Heart left ventricle (tissue), 16 donors: ENCODE results near the gene DNAJC11. TPM values are rescaled to one million over a fixed set of nuclear protein-coding genes. Genes with fewer than 3 reads are reported as not detected.
A peak's percentile ranks its signal among the peaks of the same experiment; 100 is the strongest.

Experiments
- ATAC-seq, 4 donors: fragments of 200-7000 bp; cut with Tn5 transposase; one replicate each; pipeline ENCODE4 v1.9.1; 2020 to 2022; ENCODE audit warnings: moderate library complexity in 4 of 4, mild to moderate bottlenecking in 3 of 4, moderate number of reproducible peaks in 1 of 4
- DNase-seq, 5 donors: peaks; one replicate each; pipeline ENCODE4 v3.0.0-alpha.2; 2020
- H3K27ac ChIP-seq, 12 donors: fragments of 200-600 bp; sonication (generic) in 4 of 12; one replicate each; pipeline versions ENCODE4 v1.5.0 to v1.8.0; 2016 to 2022; ENCODE audit warnings: mild to moderate bottlenecking in 2 of 12
- H3K27me3 ChIP-seq, 9 donors: fragments of 200-600 bp; sonication (generic) in 2 of 9; one replicate each; pipeline versions ENCODE4 v1.5.1 to v1.8.0; 2016 to 2022; ENCODE audit warnings: mild to moderate bottlenecking in 3 of 9
- H3K36me3 ChIP-seq, 9 donors: fragments of 200-600 bp; sonication (generic) in 2 of 9; one replicate each; pipeline versions ENCODE4 v1.5.0 to v1.8.0; 2018 to 2022; ENCODE audit warnings: mild to moderate bottlenecking in 2 of 9
- H3K4me1 ChIP-seq, 12 donors: fragments of 200-600 bp; sonication (generic) in 4 of 12; one replicate each; pipeline versions ENCODE4 v1.5.0 to v1.8.0; 2016 to 2022; ENCODE audit warnings: mild to moderate bottlenecking in 3 of 12
- H3K4me3 ChIP-seq, 12 donors: fragments of 200-600 bp; sonication (generic) in 4 of 12; one replicate each; pipeline versions ENCODE4 v1.5.0 to v1.8.0; 2017 to 2022; ENCODE audit warnings: mild to moderate bottlenecking in 9 of 12, moderate library complexity in 4 of 12
- H3K9me3 ChIP-seq, 12 donors: fragments of 200-600 bp; sonication (generic) in 4 of 12; one replicate each; pipeline versions ENCODE4 v1.5.0 to v1.8.0; 2016 to 2022; ENCODE audit warnings: mild to moderate bottlenecking in 1 of 12
- POLR2A ChIP-seq, 2 donors: fragments of 450-650 bp; IDR thresholded peaks; one replicate each; pipeline ENCODE4 v1.6.1; 2017; ENCODE audit warnings: antibody characterized with exemption in 2 of 2, mild to moderate bottlenecking in 2 of 2, moderate library complexity in 2 of 2
- WGBS, 4 donors: extraction: QIAGEN DNeasy Blood & Tissue Kit in 2 of 4; methylation state at CpG; one replicate each; pipeline versions ENCODE4 v1.1.5 to v1.1.7; 2013 to 2018; 5-methylcytosine and 5-hydroxymethylcytosine counted together
- intact Hi-C, 10 donors: fragments of 100-400 bp; cut with DNase I; formaldehyde crosslinking; loops; one replicate each; pipeline versions ENCODE4 v1.11.1 to v1.14.2; 2022
- polyA plus RNA-seq, 2 donors: library from polyadenylated mRNA; stranded (reverse); fragments of 200-250 nt; gene quantifications; one replicate each; pipeline ENCODE4 v1.2.3, GENCODE V29; 2013
- total RNA-seq, 9 donors: library from RNA; depleted of rRNA in 2 of 9; stranded (reverse); fragments of >200 nt in 2 of 9; fragmentation: NEBNext Ultra II Directional in 3 of 9; extraction: Animal tissue kit (Norgen Biotek cat#: 25700) in 3 of 9; gene quantifications; one replicate each; pipeline versions ENCODE4 v1.1.0 to v1.2.4, GENCODE V29; 2016 to 2023
- TF ChIP-seq, protein P1 (sequence below), 12 donors: fragments of 200-600 bp; sonication (generic) in 4 of 12; IDR thresholded peaks; one replicate each; pipeline versions ENCODE4 v1.5.0 to v1.8.0; 2018 to 2022; ENCODE audit warnings: antibody characterized with exemption in 12 of 12, mild to moderate bottlenecking in 5 of 12
- donor health status: ischemic (EF 13 %, LVEDD 7.1; RV severe dilation, severe dysfunction).
- donor health status: healthy with polysubstance abuse.
- donor health status: DM: no; HTN: yes; CAD: no.
- donor health status: DM: no; HTN: no; CAD: no.
- donor health status: ischemic (EF 25% LVEDD 6.9; RV normal size, moderate dysfunction).
- donor health status: ischemic (EF 25% LVEDD 5.7; RV mildly dilated, moderate dysfunction).
- donor health status: healthy.
- donor health status: DM: yes; HTN: yes; CAD: no.
- donor health status: ischemic (EF 35%, LVEDD 5.7; RV mildly dilated, moderate dysfunction).
- donor health status: nonischemic (EF 11% LVEDD 7.7; RV severe dilation, severe dysfunction).
- donor health status: DM: yes; HTN: yes; CAD: no.
- donor health status: PGD.
- donor health status: ischemic (EF 29% LVEDD 5.4; RV normal size, mild dysfunction).
- donor health status: nonischemic (EF 23%, LVEDD 6.1; RV moderate dilation, normal function).

Gene DNAJC11
- total and polyA plus RNA-seq, 11 donors = 42.4 to 67.4 (median 51.7) TPM

DNA sequence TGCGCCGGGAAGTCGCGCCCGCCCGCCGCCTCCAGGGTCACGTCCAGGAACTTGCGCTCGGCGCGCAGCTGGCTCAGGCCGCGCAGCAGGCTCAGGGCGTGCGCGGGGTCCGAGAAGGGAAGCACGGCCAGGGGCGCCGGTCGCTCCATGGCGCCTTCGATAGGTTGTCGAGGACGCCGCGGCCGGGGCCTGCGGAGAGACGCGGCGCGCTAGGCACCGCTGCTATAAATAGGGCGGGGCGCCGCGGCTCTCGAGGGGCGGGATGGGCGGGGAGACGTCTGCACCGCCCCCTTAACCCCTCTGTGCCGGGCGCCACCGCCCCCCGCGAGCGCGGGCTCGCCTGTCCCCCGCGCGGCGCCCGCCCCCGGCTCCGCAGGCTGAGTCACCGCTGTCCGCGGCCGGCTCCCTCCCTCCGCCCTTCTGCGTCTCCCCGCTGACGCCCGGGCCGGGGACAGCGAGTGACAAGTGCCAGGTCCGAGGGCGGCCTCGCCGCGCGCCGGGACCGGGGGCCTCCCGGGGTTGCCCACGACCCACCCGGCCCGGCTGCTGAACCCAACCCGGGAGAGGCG, 98.9 kb downstream of the DNAJC11 start, which contains the start of gene KLHL21:
Gene KLHL21 (minus strand): TSS at position 201 of the 569 bp plus-strand sequence. CDS start 52 bp downstream, at position 149.
- DNase-seq = peak; percentile 92 to 96 (median 94)
- H3K4me1 ChIP-seq = peaks cover 18 to 61% (median 52%) of the 10 kb centered on the region in 12 donors

GRCh38 chr1:6601923-6602668, 99.5 kb downstream of the DNAJC11 start:
- peak in 3 of 5 donors; percentile 52 to 67 (median 67) for DNase-seq
- no peak for TF ChIP-seq POLR2A (IDR thresholded peaks at IDR 0.05)
- TF ChIP-seq, protein P1, sequence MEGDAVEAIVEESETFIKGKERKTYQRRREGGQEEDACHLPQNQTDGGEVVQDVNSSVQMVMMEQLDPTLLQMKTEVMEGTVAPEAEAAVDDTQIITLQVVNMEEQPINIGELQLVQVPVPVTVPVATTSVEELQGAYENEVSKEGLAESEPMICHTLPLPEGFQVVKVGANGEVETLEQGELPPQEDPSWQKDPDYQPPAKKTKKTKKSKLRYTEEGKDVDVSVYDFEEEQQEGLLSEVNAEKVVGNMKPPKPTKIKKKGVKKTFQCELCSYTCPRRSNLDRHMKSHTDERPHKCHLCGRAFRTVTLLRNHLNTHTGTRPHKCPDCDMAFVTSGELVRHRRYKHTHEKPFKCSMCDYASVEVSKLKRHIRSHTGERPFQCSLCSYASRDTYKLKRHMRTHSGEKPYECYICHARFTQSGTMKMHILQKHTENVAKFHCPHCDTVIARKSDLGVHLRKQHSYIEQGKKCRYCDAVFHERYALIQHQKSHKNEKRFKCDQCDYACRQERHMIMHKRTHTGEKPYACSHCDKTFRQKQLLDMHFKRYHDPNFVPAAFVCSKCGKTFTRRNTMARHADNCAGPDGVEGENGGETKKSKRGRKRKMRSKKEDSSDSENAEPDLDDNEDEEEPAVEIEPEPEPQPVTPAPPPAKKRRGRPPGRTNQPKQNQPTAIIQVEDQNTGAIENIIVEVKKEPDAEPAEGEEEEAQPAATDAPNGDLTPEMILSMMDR (IDR thresholded peaks at IDR 0.05) = no peak
- peak in 2 of 4 donors; percentile 25 to 43 for ATAC-seq
- Histone ChIP-seq H3K27me3 (no peaks in the 10 kb centered on the region), H3K36me3 (peaks cover 0 to 24% (median 20%) of the 10 kb centered on the region in 9 donors), H3K4me1 (peaks cover 18 to 68% (median 58%) of the 10 kb centered on the region in 12 donors), H3K4me3 (peak overlapping the region; percentile 72 to 96 (median 86)), H3K9me3 (no peaks in the 10 kb centered on the region), H3K27ac (peak overlapping the region; percentile 92 to 100 (median 99))
- WGBS, 4 donors = 0 to 1% (median 0%) methylated on average over 13 to 103 of the region's 103 CpGs
- intact Hi-C loops = loop anchor here in 3 of 10 donors (1.0 to 5.0 kb wide), 5 partner anchors 10 to 100 kb away; partner anchors contain the start of genes THAP3 (in 2 of the 3), DNAJC11 (in 1 of the 3) and NOL9 (in 1 of the 3)

More for the DNA sequence above, 98.9 kb downstream of the DNAJC11 start, which contains the start of gene KLHL21:
- H3K9me3 ChIP-seq = no peaks in the 10 kb centered on the region
- intact Hi-C loops = loop anchor here in 2 of 10 donors (1.0 to 5.0 kb wide), 4 partner anchors 10 to 100 kb away; partner anchors contain the start of genes DNAJC11 (in 1 of the 2), NOL9 (in 1 of the 2) and THAP3 (in 1 of the 2)
- peak; percentile 70 to 97 for TF ChIP-seq POLR2A (IDR thresholded peaks at IDR 0.05)
- TF ChIP-seq, protein P1 (IDR thresholded peaks at IDR 0.05) = no peak
- H3K27me3 ChIP-seq = no peaks in the 10 kb centered on the region
- ATAC-seq = peak; percentile 46 to 85 (median 74)
- H3K4me3 ChIP-seq = peak within 1 kb of the TSS; percentile 72 to 96 (median 86)
- peak within 1 kb of the TSS; percentile 92 to 100 (median 99) for H3K27ac ChIP-seq
- WGBS, 4 donors = 0 to 1% (median 0%) methylated on average over 14 to 84 of the region's 84 CpGs
- peaks cover 0 to 17% (median 14%) of the 10 kb centered on the region in 9 donors for H3K36me3 ChIP-seq

- ATAC-seq = peak; percentile 16 to 56 (median 34)
- Histone ChIP-seq H3K27ac (peak overlapping the region; percentile 92 to 100 (median 99)), H3K27me3 (no peaks in the 10 kb centered on the region), H3K4me3 (peak overlapping the region; percentile 72 to 96 (median 86)), H3K4me1 (peaks cover 18 to 75% (median 65%) of the 10 kb centered on the region in 12 donors), H3K36me3 (peaks cover 0 to 32% (median 28%) of the 10 kb centered on the region in 9 donors), H3K9me3 (no peaks in the 10 kb centered on the region)
- TF ChIP-seq, protein P1 (IDR thresholded peaks at IDR 0.05) = peak in 1 of 12 donors; percentile 3
- TF ChIP-seq POLR2A (IDR thresholded peaks at IDR 0.05) = peak in 1 of 2 donors; percentile 66
- 0% methylated on average over 21 to 40 of the region's 40 CpGs for WGBS, 4 donors
- intact Hi-C loops = loop anchor here in 2 of 10 donors (2.0 to 5.0 kb wide), 3 partner anchors 20 to 101 kb away; partner anchors contain the start of genes DNAJC11 (in 1 of the 2) and THAP3 (in 1 of the 2)
- peak; percentile 74 to 81 (median 76) for DNase-seq
These were observed 100.3 kb downstream of the DNAJC11 start for GRCh38 chr1:6601049-6601922.
